HG02798 (cell line): ENCODE results near the gene C4B.
"Not testable (repeated sequence)": the region's sequence is repeated elsewhere in the genome, so short reads cannot be mapped to it uniquely, and the experiment has no call there.

Source experiments
- ATAC-seq: cut with Tn5 transposase; IDR thresholded peaks from one replicate; pipeline ENCODE4 v1.9.1; 2021; ENCODE audit warnings: mild to moderate bottlenecking; ENCODE audit not compliant: unreplicated experiment, poor library complexity

C4B gene

DNA sequence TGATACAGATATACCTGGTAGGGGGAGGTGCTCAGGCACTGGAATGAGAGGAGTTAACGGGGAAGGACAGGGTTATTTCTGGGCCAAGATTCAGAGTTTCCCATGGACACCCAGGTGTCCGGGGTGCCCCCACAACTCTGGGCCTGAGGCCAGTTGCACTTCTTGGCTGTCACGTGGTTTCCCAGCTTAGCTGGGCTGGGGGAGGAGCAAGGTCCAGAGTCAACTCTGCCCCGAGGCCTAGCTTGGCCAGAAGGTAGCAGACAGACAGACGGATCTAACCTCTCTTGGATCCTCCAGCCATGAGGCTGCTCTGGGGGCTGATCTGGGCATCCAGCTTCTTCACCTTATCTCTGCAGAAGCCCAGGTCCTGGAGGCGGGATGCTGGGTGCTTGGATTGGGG lies at the start of gene C4B:
Gene C4B, plus strand, starts transcription at position 249 of the 400 bp plus-strand sequence. Its CDS starts 51 bp downstream, at position 300.
- not testable (repeated sequence) for ATAC-seq

DNA sequence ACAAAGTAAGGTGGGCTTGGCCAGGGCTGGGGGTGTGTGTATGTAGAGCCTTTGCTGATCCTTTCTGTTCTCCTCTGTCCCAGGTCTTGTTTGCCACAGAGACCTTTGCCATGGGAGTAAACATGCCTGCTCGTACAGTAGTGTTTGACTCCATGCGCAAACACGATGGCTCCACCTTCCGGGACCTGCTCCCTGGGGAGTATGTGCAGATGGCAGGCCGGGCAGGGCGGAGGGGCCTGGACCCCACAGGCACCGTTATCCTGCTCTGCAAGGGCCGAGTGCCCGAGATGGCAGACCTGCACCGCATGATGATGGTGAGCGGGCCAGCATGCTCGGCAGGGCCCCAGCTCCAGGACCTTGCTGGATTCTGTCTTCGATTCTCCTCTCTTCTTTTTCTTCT lies 48.9 kb upstream of the C4B start:
- no peak for ATAC-seq

DNA sequence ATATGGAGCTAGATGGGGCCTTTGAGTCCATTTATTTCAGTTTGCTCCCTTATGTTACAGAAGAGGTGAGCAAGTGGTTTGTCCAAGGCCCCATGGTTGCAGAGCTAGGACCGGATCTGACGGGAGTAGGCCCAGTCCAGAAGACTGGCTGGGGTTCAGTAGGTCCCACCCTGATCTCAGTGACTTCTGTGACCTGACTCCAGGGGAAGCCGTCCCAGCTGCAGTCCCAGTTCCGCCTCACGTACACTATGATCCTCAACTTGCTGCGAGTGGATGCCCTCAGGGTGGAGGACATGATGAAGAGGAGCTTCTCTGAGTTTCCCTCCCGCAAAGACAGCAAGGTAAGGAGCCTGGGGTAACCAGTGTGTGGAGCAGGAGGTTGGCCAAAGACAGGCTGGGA lies 48.1 kb upstream of the C4B start:
- no peak for ATAC-seq

DNA sequence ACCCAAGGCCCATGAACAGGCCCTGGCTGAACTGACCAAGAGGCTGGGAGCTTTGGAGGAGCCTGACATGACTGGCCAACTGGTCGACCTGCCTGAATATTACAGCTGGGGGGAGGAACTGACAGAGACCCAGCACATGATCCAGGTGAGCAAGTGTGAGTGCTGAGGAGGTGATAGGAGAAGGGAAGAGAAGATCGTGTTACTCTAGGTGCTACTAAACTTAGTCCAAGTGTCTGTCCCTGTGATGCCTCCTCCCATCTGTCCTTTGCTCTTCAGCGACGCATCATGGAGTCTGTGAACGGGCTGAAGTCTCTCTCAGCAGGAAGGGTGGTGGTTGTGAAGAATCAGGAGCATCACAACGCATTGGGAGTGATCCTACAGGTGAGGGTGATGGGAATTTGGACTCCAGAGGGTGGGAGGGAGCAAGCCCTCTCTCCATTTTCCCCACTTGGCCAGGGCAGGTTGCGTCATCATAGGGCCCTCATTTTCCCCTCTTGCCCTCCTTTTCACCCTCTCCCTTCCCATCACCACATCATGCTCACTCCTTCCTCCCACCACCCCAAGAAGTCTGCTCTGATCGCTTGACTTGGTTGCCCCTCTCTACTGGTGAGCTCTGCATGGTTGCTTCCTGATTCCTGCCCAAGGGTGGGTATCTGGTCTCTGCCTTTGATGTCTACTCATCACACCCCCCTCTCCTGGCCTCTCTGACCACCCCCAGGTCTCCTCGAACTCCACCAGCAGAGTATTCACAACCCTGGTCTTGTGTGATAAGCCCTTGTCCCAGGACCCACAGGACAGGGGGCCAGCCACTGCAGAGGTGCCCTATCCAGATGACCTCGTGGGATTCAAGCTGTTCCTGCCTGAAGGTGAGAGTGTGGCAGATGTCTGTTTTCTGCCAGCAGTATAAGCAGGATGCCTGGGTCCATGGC lies 47.3 kb upstream of the C4B start:
- no peak for ATAC-seq

DNA sequence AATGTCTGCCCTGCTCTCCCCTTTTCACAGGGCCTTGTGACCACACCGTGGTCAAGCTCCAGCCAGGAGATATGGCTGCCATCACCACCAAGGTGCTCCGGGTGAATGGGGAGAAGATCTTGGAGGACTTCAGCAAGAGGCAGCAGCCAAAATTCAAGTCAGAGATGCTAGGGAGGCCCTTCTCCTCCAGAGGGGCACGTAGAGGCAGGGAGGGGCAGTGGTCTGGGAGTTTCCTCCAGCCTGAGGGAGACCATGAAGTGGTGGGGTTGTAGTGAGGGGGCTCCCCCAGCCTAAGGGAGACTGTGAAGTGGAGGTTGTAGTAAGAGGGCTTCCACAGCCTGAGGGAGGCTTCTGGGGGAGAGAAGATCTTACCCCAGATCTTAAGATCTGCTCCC lies 46.7 kb upstream of the C4B start:
- no peak for ATAC-seq

DNA sequence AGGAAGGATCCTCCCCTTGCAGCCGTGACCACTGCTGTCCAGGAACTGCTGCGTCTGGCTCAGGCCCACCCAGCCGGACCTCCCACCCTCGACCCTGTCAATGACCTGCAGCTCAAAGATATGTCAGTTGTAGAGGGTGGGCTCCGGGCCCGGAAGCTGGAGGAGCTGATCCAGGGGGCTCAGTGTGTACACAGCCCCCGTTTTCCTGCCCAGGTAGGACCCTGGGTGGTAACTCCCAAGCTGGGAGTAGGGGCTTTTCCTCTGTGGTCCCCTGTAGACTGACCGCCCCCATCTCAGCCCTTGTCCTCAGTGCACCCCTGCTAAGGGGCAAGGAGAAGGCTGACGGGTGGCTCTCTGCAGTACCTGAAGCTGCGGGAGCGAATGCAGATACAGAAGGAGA lies 46.3 kb upstream of the C4B start:
- no peak for ATAC-seq

DNA sequence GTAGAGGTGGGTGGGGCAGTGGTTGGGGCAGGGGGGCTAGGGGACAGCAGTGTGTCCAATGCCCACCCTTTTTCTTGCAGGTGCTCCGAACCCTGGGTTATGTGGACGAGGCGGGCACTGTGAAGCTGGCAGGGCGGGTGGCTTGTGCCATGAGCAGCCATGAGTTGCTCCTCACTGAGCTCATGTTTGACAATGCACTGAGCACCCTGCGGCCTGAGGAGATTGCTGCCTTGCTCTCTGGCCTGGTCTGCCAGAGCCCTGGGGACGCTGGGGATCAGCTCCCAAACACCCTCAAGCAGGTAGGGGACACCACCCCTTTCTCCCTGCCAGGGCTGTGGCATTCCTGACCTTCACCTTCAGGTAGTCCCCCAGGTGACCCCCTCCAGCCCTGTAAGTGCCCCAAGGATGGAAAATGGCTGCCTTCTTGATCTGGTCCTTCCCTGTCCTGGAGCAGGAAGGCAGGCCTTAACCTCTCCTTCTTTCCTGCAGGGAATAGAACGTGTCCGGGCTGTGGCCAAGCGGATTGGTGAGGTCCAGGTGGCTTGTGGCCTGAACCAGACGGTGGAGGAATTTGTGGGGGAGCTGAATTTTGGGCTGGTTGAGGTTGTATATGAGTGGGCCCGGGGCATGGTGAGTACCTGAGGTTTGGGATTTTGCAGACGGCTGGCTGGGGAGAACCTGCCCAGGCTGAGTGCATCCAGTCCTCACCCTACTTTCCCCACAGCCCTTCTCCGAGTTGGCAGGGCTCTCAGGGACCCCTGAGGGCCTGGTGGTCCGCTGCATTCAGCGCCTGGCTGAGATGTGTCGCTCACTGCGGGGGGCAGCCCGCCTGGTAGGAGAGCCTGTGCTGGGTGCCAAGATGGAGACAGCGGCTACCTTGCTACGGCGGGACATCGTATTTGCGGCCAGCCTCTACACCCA lies 45.5 kb upstream of the C4B start:
- ATAC-seq = no peak

DNA sequence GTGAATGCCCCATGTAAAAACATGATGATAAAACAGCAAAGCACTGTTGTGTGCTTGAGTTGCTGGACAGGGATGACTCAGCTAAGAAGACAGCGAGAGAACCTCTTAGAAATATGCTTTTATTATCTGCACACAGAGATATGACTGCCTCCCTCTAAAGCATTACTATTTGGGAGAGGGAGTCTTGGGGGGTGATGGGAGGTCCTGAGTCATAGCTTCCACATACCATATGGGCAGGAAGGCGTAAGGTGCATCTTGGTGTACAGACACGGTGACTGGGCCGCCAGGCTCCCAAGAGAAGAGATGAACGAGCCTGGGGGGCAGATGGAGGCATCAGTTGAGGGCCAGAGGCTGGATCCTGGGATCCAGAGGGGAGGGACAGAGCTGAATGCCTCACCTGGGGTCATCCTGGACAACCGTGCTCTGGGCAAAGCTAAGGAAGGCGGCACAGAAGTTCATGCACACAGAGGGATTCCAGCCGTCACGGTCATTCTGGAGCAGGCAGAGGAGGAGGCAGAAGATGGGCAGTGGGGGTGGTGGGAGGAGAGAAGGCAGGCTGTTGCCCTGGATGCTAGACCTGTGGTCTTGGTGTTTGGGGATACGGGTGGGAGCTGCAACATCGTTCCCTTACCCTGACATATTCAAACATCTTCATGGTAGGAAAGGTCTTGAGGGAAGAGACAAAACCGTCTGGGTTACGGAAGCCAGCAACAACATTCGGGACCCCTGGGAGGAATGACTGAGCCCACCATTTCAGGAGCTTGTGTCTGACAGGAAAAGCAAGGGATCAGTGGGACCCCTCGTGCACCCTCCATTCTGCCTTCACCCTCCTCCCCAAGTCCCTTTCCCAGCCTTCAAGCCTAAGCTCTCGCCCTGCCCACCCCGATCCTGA lies 44.6 kb upstream of the C4B start:
- no peak for ATAC-seq

DNA sequence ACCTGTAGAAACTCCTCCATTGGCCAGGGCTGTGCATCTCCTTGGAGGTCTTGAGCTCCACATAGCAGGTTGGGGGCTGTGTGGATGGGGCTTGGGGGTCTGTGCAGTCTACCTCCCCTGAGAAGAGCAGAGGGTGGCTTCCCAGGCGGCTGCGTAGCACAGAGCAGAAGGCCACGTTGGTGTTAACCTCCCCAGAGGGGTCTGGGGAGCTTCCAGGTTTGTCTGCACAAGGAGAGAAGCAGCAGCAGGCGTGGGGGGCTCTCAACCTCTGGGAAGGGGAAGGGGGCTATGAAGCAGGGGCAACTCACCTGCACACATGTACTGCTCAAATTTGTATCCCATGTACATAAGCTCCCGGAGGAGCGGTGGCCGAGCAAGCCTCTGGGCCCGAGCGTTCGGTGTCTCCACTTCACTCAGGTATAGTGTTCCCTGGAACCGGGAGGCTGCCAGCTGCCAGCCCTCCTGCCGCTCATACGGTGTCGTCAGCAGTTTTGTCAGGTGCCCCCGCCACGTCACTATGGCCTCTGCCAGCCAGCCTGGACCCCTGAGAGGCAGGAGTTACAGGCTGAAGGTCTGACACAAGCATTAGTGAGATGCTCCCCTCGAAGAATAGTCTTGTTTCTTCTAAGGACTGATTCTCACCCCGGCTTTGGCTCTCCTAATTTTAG lies 43.9 kb upstream of the C4B start:
- no peak for ATAC-seq

DNA sequence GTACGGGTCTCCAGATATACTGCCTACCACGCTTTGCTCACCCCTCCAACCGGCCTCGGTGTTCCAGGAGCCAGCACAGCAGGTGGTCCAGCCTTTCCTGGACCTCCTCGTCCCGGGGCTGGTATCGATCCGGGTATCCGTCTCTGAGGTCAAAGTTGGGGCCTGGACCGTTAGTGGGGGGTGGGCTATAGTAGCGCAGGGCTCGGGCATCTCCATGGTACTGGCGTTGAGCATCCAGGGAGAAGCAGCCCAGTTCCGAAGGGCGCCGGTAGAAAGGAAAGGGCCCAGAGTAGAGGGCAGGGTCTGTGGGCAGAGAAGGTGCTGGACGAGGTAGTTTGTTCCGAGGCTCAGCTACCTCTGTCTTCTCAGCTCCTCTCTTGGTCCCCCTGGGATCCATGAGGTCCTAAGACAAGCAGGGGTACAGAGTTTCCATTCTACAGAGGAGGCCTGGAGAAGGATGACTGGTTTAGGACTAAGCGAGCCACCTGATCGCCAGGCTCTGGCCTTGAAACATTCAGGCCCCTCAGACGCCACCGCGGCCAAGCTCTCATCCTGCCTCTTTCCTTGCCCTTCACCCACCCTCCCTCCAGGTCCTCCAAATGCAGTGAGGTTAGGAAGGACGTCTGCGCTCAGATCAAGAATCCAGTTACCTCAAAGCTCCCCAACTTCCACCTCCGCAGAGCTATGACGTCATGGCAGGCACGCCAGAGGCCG lies 43.2 kb upstream of the C4B start:
- ATAC-seq = no peak

DNA sequence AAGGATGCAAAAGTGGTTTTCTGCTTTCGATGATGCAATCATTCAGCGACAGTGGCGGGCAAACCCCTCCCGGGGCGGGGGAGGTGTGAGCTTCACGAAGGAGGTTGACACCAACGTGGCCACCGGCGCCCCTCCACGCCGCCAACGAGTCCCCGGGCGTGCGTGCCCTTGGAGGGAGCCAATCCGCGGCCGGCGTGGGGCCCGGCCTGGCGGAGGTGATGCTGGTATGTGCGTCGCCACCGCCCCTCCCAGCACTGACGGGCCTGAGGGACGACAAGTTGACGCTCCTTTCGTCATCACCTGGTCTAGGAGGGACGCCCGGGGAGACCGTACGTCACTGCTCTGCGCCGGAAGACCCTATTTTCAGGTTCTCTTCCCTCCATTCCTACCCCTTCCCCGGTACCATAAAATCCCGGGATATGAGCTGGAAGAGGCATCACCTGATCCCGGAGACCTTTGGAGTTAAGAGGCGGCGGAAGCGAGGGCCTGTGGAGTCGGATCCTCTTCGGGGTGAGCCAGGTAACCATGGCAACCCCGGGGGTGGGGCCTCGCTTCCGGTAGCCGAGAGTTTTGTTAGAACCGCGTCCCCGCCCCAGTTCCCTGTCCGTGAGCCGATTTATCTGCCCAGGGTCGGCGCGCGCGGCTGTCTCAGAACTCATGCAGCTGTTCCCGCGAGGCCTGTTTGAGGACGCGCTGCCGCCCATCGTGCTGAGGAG lies 42.4 kb upstream of the C4B start, which contains the start of gene DXO:
Gene DXO, minus strand, starts transcription at position 146 of the 716 bp plus-strand sequence. CDS start 463 bp downstream, outside the sequence.
- peak; percentile 92 for ATAC-seq

DNA sequence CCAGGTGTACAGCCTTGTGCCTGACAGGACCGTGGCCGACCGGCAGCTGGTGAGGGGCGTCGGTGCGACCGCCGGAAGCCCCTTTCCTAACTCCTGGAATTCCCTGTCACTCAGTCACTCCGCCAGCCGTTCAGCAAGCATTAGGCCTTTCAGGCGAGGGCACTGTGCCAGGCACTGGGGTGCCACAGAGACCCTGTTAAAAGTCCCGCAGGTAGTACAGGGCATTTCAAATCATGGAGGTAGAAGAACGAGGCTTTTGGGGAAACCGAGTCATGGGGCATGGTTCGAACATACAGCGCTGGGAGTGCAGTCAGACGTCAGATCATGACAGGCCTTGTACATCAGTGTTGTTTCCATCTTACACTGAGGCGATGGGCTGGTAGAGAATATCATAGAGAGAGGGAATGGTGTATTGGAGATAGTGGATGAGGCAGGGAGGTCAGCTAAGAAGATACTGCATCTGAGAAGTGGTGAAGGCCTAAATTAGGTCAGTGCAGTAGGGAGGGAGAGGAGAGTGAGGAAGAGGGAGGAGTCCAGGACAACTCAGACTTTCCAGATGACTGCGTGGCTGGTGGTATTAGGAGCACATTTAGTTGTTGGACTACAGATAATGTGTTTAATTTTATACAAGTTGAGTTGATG lies 41.8 kb upstream of the C4B start:
- no peak for ATAC-seq

DNA sequence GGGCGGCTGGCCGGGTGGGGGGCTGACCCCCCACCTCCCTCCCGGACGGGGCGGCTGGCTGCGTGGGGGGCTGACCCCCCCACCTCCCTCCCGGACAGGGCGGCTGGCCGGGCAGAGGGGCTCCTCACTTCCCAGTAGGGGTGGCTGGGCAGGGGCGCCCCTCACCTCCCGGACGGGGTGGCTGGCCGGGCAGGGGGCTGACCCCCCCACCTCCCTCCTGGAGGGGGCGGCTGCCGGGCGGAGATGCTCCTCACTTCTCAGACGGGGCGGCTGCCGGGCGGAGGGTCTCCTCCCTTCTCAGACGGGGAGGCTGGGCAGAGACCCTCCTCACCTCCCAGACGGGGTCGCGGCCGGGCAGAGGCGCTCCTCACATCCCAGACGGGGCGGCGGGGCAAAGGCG lies 38.5 kb upstream of the C4B start:
- not testable (repeated sequence) for ATAC-seq

DNA sequence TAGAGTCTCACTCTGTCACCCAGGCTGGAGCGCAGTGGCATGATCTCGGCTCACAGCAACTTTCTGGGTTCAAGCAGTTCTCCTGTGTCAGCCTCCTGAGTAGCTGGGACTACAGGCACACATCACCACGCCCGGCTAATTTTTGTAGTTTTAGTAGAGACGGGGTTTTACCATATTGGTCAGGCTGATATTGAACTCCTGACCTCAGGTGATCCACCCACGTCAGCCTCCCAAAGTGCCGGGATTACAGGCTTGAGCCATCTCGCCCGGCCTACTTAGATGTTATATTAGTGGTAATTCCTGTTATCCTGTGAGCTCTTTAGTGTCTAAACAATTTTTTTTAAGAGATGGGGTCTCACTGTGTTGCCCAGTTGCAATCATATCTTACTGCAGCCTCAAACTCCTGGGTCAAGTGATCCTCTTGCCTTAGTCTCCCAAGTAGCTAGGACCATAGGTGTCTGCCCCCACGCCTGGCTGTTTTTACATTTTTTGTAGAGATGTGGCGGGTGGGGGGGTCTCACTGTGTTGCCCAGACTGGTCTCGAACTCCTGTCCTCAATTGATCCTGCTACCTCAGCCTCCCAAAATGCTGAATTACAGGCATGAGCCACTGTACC lies 36.7 kb upstream of the C4B start:
- ATAC-seq = no peak

DNA sequence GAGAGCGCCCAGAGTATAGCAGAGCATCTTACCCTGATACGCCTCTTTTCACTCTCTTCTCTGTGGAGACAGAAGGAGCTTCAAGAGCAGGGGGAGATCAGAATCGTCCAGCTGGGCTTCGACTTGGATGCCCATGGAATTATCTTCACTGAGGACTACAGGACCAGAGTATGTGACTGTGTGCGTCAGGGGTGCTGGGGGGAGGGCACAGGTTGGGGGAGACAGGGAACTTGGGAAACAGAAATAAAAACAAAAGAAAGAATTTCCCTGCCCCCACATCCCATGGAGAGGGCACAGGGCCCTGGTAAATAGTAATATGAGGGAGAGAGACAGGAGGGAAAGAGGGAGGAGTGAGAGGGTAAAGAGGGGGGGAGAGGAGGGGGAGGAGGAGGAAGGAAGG lies 35.8 kb upstream of the C4B start:
- ATAC-seq = no peak

DNA sequence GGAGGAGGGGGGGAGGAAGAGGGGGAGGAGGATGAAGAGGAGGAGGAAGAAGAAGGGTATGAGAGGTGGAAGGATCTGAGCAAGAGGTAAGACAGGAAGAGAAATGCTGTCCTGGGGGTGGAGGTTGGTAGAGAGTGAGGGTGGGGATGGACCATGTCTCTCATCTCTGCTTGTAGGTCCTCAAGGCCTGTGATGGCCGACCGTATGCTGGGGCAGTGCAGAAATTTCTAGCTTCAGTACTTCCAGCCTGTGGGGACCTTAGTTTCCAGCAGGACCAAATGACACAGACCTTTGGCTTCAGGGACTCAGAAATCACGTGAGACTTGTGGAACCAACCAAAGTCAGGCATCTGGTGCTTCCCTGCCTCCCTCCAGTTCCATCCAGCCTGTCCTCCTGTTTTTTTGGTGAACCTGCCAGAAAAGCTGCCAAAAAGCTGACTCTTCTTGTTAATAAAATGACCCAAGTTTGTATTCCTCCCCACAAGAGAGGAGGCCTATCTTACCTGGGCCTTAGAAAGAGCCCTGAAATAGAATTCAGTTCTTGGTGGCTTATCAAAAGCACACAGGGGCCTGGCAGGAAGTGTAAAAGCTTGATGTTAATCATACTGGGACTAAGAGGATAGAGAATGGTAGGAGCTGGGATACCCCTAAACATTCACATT lies 35.2 kb upstream of the C4B start:
- ATAC-seq = no peak
